ENCODE measurements around the gene GGA3. TPM values are rescaled to one million over a fixed set of nuclear protein-coding genes. Genes with fewer than 3 reads are reported as not detected.

GGA3 gene
- total RNA-seq, 2 experiments from 2014 or later = 88.8 to 96.5 TPM

DNA sequence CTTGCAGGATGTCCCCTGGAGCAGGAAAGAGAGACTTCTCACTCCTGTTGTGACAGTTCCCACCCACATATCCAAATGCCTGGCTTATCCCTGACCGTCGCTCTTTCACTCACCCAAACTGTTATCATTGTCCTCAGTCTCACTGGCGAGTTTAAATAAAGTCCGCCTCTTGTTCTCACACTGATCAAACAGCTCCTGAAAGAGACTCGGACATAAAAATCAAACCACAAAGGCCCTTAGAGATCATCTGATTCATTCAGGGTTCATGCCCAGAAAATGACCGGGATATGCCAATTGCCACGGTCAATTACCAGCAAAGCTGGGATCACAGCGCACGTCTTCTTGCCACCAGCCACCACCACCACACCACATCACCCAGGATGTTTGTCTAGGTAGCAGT is 19.9 kb downstream of the GGA3 start:
- Mint-ChIP-seq H3K9me3 (no peaks in the 10 kb centered on the region), H3K36me3 (ENCODE audit: low read depth) (peaks cover 95% of the 10 kb centered on the region), H3K4me1 (ENCODE audit: low read depth) (peaks cover 29% of the 10 kb centered on the region), H3K27me3 (no peaks in the 10 kb centered on the region), H3K27ac (peak overlapping the region; percentile 92), H3K4me3 (no peak overlapping the region)
- no peak for TF ChIP-seq CTCF (IDR thresholded peaks at IDR 0.05)
- Histone ChIP-seq H3K9me3 (ENCODE audit: control insufficient read depth in 1 of 2, insufficient read depth in 1 of 2, low read length in 2 of 2) (no peaks in the 10 kb centered on the region), H3K4me3 (ENCODE audit: low read length) (no peak overlapping the region), H3K4me1 (ENCODE audit: insufficient read depth, low read length) (peaks cover 69% of the 10 kb centered on the region), H3K36me3 (ENCODE audit: insufficient read depth, low read length) (peaks cover 94% of the 10 kb centered on the region), H3K27me3 (ENCODE audit: control insufficient read depth in 1 of 2, insufficient read depth in 2 of 2, low read length in 2 of 2) (no peaks in the 10 kb centered on the region), H3K27ac (ENCODE audit: low read depth in 1 of 2, low read length in 2 of 2) (peak overlapping the region in 1 of 2 donors; percentile 59)
- DNase-seq = no peak
- no peak for ATAC-seq (ENCODE audit: poor library complexity)
- intact Hi-C loops (cut with DNase I, micrococcal nuclease) = loop anchor here in 1 of 2 experiments (2.0 kb wide), 1 partner anchor 171 kb away; no protein-coding TSS in a partner anchor
- CTCF ChIA-PET = interaction anchor here (1.4 to 5.2 kb wide), 5 partner anchors 20 to 127 kb away, joined by 3 to 31 read pairs (median 5); partner anchors contain the start of genes GGA3, MIF4GD, MRPS7 and SLC25A19
- POLR2A ChIA-PET = interaction anchor here (1.4 kb wide), 1 partner anchor 20 kb away, joined by 6 read pairs; the partner anchor contains the start of genes GGA3 and MRPS7

DNA sequence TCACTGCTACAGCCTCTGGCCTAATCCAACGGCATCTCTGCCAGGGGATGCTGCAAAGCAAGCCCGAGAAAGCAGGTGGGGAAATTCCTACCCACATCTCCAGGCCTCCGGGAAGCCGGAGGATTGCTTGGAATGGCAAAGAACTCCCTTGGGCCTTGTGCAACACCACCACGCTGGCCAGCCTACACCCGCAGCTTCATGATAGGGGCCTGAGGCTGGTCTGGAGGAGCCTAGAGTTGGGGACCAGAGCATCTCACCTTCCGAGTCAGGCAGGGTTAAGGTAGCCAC is 20.3 kb downstream of the GGA3 start:
- no peak overlapping the region for H3K27ac ChIP-seq (ENCODE audit: low read depth in 1 of 2, low read length in 2 of 2)
- H3K36me3 ChIP-seq (ENCODE audit: insufficient read depth, low read length) = peaks cover 94% of the 10 kb centered on the region
- H3K9me3 Mint-ChIP-seq = no peaks in the 10 kb centered on the region
- no peak overlapping the region for H3K4me3 Mint-ChIP-seq
- DNase-seq = no peak
- H3K9me3 ChIP-seq (ENCODE audit: control insufficient read depth in 1 of 2, insufficient read depth in 1 of 2, low read length in 2 of 2) = no peaks in the 10 kb centered on the region
- no peak for ATAC-seq (ENCODE audit: poor library complexity)
- H3K27me3 Mint-ChIP-seq = no peaks in the 10 kb centered on the region
- peaks cover 69% of the 10 kb centered on the region for H3K4me1 ChIP-seq (ENCODE audit: insufficient read depth, low read length)
- H3K27ac Mint-ChIP-seq = peak overlapping the region; percentile 92
- peaks cover 29% of the 10 kb centered on the region for H3K4me1 Mint-ChIP-seq (ENCODE audit: low read depth)
- H3K4me3 ChIP-seq (ENCODE audit: low read length) = no peak overlapping the region
- intact Hi-C loops (cut with DNase I, micrococcal nuclease) = loop anchor here in 1 of 2 experiments (2.0 kb wide), 1 partner anchor 172 kb away; no protein-coding TSS in a partner anchor
- ChIA-PET CTCF (interaction anchor here (1.6 to 5.2 kb wide), 5 partner anchors 8 to 127 kb away, joined by 4 to 31 read pairs (median 5); partner anchors contain the start of genes GGA3, MIF4GD, MRPS7 and SLC25A19), POLR2A (no interaction called here)
- H3K27me3 ChIP-seq (ENCODE audit: control insufficient read depth in 1 of 2, insufficient read depth in 2 of 2, low read length in 2 of 2) = no peaks in the 10 kb centered on the region
- no peak for TF ChIP-seq CTCF (IDR thresholded peaks at IDR 0.05)
- H3K36me3 Mint-ChIP-seq (ENCODE audit: low read depth) = peaks cover 95% of the 10 kb centered on the region

GRCh38 chr17:75240394-75241142 is 20.8 kb downstream of the GGA3 start:
- peaks cover 29% of the 10 kb centered on the region for H3K4me1 Mint-ChIP-seq (ENCODE audit: low read depth)
- intact Hi-C loops (cut with DNase I, micrococcal nuclease) = loop anchor here in 1 of 2 experiments (2.0 kb wide), 1 partner anchor 172 kb away; no protein-coding TSS in a partner anchor
- ChIA-PET CTCF (interaction anchor here (1.0 to 5.2 kb wide), 5 partner anchors 8 to 127 kb away, joined by 4 to 31 read pairs (median 6); partner anchors contain the start of genes GGA3, MIF4GD, MRPS7 and SLC25A19), POLR2A (interaction anchor here (1.2 to 1.6 kb wide), 2 partner anchors 9 to 127 kb away, joined by 3 to 6 read pairs; no protein-coding TSS in a partner anchor)
- ATAC-seq (ENCODE audit: poor library complexity) (peak; percentile 22), DNase-seq (peak in 8 of 14 experiments; percentile 18 to 63 (median 44))
- Histone ChIP-seq H3K36me3 (ENCODE audit: insufficient read depth, low read length) (peaks cover 92% of the 10 kb centered on the region), H3K4me1 (ENCODE audit: insufficient read depth, low read length) (peaks cover 65% of the 10 kb centered on the region), H3K9me3 (ENCODE audit: control insufficient read depth in 1 of 2, insufficient read depth in 1 of 2, low read length in 2 of 2) (no peaks in the 10 kb centered on the region), H3K4me3 (ENCODE audit: low read length) (no peak overlapping the region), H3K27me3 (ENCODE audit: control insufficient read depth in 1 of 2, insufficient read depth in 2 of 2, low read length in 2 of 2) (no peaks in the 10 kb centered on the region), H3K27ac (ENCODE audit: low read depth in 1 of 2, low read length in 2 of 2) (no peak overlapping the region)
- TF ChIP-seq CTCF (IDR thresholded peaks at IDR 0.05) = no peak
- H3K27me3 Mint-ChIP-seq = no peaks in the 10 kb centered on the region
- H3K9me3 Mint-ChIP-seq = no peaks in the 10 kb centered on the region
- no peak overlapping the region for H3K4me3 Mint-ChIP-seq
- peaks cover 93% of the 10 kb centered on the region for H3K36me3 Mint-ChIP-seq (ENCODE audit: low read depth)
- H3K27ac Mint-ChIP-seq = peak overlapping the region; percentile 61

Measured in CD4-positive, alpha-beta T cell (primary cell).